Neural cell (in vitro differentiated cells): ENCODE results near the gene NKAIN4.

Source experiments
- EZH2 ChIP-seq: fragments of 200-600, 300-800 bp; shearing (Covaris generic), sonication (generic); IDR thresholded peaks from 2 replicates; pipeline ENCODE4 v1.6.1; 2014; ENCODE audit warnings: antibody characterized with exemption, low read length, borderline replicate concordance, mild to moderate bottlenecking; ENCODE audit not compliant: insufficient read depth, poor library complexity, severe bottlenecking
- POLR2AphosphoS5 ChIP-seq: IDR thresholded peaks from 2 replicates; pipeline ENCODE4 v1.6.1; 2012
- RAD21 ChIP-seq: fragments of 450-650 bp; conservative IDR thresholded peaks from 2 replicates; pipeline ENCODE4 v1.6.1; 2014; ENCODE audit warnings: antibody characterized with exemption, mild to moderate bottlenecking, moderate library complexity
- REST ChIP-seq: IDR thresholded peaks from 2 replicates; pipeline ENCODE4 v1.6.1; 2012; ENCODE audit warnings: borderline replicate concordance
- TAF1 ChIP-seq: IDR thresholded peaks from 2 replicates; pipeline ENCODE4 v1.6.1; 2012; ENCODE audit warnings: low read depth
- TF ChIP-seq, protein P1 (sequence below): fragments of 450-650 bp; IDR thresholded peaks from 2 replicates; pipeline ENCODE4 v1.5.1; 2014; ENCODE audit warnings: antibody characterized with exemption, mild to moderate bottlenecking, moderate library complexity; ENCODE audit not compliant: poor library complexity, severe bottlenecking

DNA sequence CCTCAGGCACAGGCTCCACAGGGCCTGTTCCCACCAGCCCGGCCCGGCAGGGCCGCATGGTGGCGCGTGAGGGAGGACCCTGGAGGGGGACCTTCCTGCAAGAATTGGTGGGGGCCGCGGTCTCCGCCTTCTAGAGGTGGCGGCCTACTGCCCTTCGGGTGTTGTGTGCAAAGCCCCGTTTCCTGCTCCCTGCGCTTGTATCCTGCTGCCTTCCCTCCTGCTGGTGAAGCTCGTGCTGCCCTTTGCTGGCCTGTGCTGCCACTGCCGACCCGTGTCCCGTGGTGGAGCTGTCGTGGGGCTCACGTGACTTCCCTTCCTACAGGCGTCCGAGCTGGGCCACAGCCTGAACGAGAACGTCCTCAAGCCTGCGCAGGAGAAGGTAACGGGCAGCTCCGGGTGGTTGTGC lies 30.3 kb upstream of the NKAIN4 start:
- TF ChIP-seq, protein P1, sequence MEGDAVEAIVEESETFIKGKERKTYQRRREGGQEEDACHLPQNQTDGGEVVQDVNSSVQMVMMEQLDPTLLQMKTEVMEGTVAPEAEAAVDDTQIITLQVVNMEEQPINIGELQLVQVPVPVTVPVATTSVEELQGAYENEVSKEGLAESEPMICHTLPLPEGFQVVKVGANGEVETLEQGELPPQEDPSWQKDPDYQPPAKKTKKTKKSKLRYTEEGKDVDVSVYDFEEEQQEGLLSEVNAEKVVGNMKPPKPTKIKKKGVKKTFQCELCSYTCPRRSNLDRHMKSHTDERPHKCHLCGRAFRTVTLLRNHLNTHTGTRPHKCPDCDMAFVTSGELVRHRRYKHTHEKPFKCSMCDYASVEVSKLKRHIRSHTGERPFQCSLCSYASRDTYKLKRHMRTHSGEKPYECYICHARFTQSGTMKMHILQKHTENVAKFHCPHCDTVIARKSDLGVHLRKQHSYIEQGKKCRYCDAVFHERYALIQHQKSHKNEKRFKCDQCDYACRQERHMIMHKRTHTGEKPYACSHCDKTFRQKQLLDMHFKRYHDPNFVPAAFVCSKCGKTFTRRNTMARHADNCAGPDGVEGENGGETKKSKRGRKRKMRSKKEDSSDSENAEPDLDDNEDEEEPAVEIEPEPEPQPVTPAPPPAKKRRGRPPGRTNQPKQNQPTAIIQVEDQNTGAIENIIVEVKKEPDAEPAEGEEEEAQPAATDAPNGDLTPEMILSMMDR = no peak
- TF ChIP-seq RAD21 (no peak), REST (no peak), TAF1 (no peak), POLR2AphosphoS5 (no peak), EZH2 (no peak)
